Keratinocyte (primary cell): ENCODE data around the gene SLC34A1. TPM values are rescaled to one million over a fixed set of nuclear protein-coding genes. Genes with fewer than 3 reads are reported as not detected.

Experiments used
- DNase-seq: peaks from one replicate; pipeline ENCODE4 v3.0.0-alpha.2; 2011; ENCODE audit warnings: low read depth, missing footprints, low spot score
- FAIRE-seq: peaks from 2 replicates; lab custom pipeline; 2011; peaks lifted over from hg19 to GRCh38; lab: Jason Lieb, UNC
- H2AFZ ChIP-seq: 2 replicates; pipeline ENCODE4 v1.6.0; 2012; ENCODE audit warnings: low read length, control low read depth, inconsistent platforms; ENCODE audit not compliant: control insufficient read depth
- H3K27ac ChIP-seq: 2 replicates; pipeline ENCODE4 v1.5.1; 2011; ENCODE audit warnings: low read length; ENCODE audit not compliant: control insufficient read depth, insufficient read depth
- H3K27me3 ChIP-seq: 3 replicates; pipeline ENCODE4 v1.6.0; 2011; ENCODE audit warnings: low read length; ENCODE audit not compliant: control insufficient read depth, insufficient read depth; ENCODE audit errors: extremely low read depth
- H3K36me3 ChIP-seq, 2 experiments: 2 replicates in 1 of 2; 3 replicates in 1 of 2; pipeline ENCODE4 v1.5.1; 2011; ENCODE audit warnings: low read length in 2 of 2, mild to moderate bottlenecking in 1 of 2; ENCODE audit not compliant: control insufficient read depth in 2 of 2, insufficient read depth in 2 of 2; ENCODE audit errors: extremely low read depth in 1 of 2
- H3K4me1 ChIP-seq: 3 replicates; pipeline ENCODE4 v1.5.1; 2011; ENCODE audit warnings: low read length; ENCODE audit not compliant: control insufficient read depth, insufficient read depth; ENCODE audit errors: extremely low read depth
- H3K4me2 ChIP-seq: 3 replicates; pipeline ENCODE4 v1.6.0; 2011; ENCODE audit warnings: low read depth, low read length; ENCODE audit not compliant: control insufficient read depth, insufficient read depth; ENCODE audit errors: extremely low read depth
- H3K4me3 ChIP-seq, 3 experiments: fragments of 200-600 bp in 1 of 3; sonication (generic) in 1 of 3; 2 replicates in 2 of 3; 3 replicates in 1 of 3; pipeline ENCODE4 v1.5.1; 2011 to 2016; ENCODE audit warnings: low read length in 3 of 3, mild to moderate bottlenecking in 3 of 3, control low read depth in 2 of 3, inconsistent platforms in 1 of 3, low read depth in 1 of 3, mixed read lengths in 1 of 3, mixed run types in 1 of 3, moderate library complexity in 1 of 3; ENCODE audit not compliant: control insufficient read depth in 2 of 3, insufficient read depth in 2 of 3; ENCODE audit errors: extremely low read depth in 1 of 3
- H3K79me2 ChIP-seq: 2 replicates; pipeline ENCODE4 v1.6.0; 2012; ENCODE audit warnings: low read length; ENCODE audit not compliant: control insufficient read depth, insufficient read depth
- H3K9ac ChIP-seq: 3 replicates; pipeline ENCODE4 v1.6.0; 2011; ENCODE audit warnings: low read length; ENCODE audit not compliant: control insufficient read depth, insufficient read depth; ENCODE audit errors: extremely low read depth
- H3K9me1 ChIP-seq: 3 replicates; pipeline ENCODE4 v1.6.0; 2011; ENCODE audit warnings: low read length; ENCODE audit not compliant: control insufficient read depth, insufficient read depth; ENCODE audit errors: extremely low read depth
- H3K9me3 ChIP-seq: 2 replicates; pipeline ENCODE4 v1.5.1; 2012; ENCODE audit warnings: low read depth, low read length; ENCODE audit not compliant: control insufficient read depth
- H4K20me1 ChIP-seq: 3 replicates; pipeline ENCODE4 v1.6.0; 2011; ENCODE audit warnings: low read length; ENCODE audit not compliant: control insufficient read depth, insufficient read depth; ENCODE audit errors: extremely low read depth
- EZH2 ChIP-seq: IDR thresholded peaks from one replicate; pipeline ENCODE4 v1.6.1; 2012; ENCODE audit warnings: inconsistent platforms, mild to moderate bottlenecking, low read length, moderate library complexity
- dilution Hi-C: fragments of 300-500 bp; cut with MboI; formaldehyde crosslinking; loops from one replicate; pipeline ENCODE4 v1.7.0; 2020; ENCODE audit warnings: low sequenced_read_pairs; ENCODE audit not compliant: extremely low pct_ligation_motif_present
- polyA plus RNA-seq, 5 experiments: library from polyadenylated mRNA; depleted of rRNA in 3 of 5; stranded (reverse) in 3 of 5; stranded (forward) in 1 of 5; unstranded in 1 of 5; fragments of >200 nt; gene quantifications; 1 replicate in 1 of 5; 2 replicates in 3 of 5; 3 replicates in 1 of 5; pipeline versions ENCODE4 v1.2.1 to v1.2.3, GENCODE V29; 2011 to 2012; ENCODE audit warnings: missing spikeins in 2 of 5, low read depth in 1 of 5, low replicate concordance in 1 of 5
- TF ChIP-seq, protein P1 (sequence below), 3 experiments: IDR thresholded peaks in 1 of 3; conservative IDR thresholded peaks in 1 of 3; optimal IDR thresholded peaks in 1 of 3; 2 replicates in 2 of 3; 3 replicates in 1 of 3; pipeline versions ENCODE3 to v1.5.1; 2011; ENCODE audit warnings: low read length in 3 of 3, mild to moderate bottlenecking in 3 of 3, moderate library complexity in 2 of 3, control low read depth in 1 of 3, inconsistent platforms in 1 of 3; ENCODE audit not compliant: insufficient read depth in 2 of 3; ENCODE audit errors: extremely low read depth in 1 of 3

The SLC34A1 gene
- polyA plus RNA-seq, 1 donor (not counting 4 experiments of a cell fraction or from before 2014, with no cell fraction given) = 0.07 TPM

DNA sequence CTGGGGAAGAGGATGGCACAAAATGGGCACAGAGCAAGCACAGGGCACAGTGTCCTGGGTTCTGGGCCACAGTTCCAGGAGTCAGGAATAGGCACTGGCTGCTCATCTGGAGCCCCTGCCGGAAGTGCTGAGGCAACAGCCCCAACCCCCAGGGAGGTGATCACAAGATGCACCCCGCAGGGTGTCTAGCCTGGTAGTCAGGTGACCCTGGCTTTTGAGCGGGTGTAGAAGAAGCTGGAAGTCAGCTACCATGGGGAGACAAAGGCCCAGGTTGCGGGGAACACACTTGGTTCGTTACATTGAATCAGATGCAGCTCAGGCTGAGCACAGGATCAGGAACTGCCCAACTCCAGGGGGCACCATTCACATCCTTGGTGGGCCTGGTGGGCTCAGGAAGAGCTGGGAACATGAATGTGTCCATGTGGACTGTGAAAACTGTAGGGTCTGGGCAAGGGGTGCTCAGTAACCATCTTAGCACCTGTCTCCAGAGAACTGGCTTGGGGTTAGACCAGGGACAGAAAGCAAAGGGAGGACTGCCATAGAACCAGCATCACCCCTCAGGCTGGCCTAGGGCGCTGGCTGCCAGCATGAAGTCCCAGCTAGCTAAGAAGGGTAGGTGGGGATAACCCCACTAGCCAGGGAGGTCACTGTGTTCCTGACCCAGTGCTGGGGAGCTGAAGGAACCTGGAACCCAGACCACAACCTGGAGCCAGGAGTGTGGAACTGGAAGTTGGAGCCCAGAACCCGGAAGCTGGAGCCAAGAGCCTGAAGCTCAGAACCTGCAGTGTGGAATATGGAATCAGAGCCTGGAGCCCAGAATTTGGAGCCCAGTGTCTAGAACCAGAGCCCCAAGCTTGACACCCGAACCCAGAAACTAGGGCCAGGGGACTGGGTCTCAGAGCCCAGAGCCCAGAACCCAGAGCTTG, 6.1 kb upstream of the SLC34A1 start:
- no peaks in the 10 kb centered on the region for H4K20me1 ChIP-seq
- no peak overlapping the region for H2AFZ ChIP-seq
- H3K9ac ChIP-seq = no peak overlapping the region
- H3K79me2 ChIP-seq = no peaks in the 10 kb centered on the region
- peaks cover 21% of the 10 kb centered on the region for H3K4me1 ChIP-seq
- no peak overlapping the region for H3K27ac ChIP-seq
- DNase-seq (no peak), FAIRE-seq (no peak)
- H3K4me2 ChIP-seq = no peak overlapping the region
- H3K4me3 ChIP-seq = no peak overlapping the region
- TF ChIP-seq, protein P1, sequence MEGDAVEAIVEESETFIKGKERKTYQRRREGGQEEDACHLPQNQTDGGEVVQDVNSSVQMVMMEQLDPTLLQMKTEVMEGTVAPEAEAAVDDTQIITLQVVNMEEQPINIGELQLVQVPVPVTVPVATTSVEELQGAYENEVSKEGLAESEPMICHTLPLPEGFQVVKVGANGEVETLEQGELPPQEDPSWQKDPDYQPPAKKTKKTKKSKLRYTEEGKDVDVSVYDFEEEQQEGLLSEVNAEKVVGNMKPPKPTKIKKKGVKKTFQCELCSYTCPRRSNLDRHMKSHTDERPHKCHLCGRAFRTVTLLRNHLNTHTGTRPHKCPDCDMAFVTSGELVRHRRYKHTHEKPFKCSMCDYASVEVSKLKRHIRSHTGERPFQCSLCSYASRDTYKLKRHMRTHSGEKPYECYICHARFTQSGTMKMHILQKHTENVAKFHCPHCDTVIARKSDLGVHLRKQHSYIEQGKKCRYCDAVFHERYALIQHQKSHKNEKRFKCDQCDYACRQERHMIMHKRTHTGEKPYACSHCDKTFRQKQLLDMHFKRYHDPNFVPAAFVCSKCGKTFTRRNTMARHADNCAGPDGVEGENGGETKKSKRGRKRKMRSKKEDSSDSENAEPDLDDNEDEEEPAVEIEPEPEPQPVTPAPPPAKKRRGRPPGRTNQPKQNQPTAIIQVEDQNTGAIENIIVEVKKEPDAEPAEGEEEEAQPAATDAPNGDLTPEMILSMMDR (optimal IDR thresholded peaks at IDR 0.05 in 1 of 3, IDR thresholded peaks at IDR 0.05 in 1 of 3, conservative IDR thresholded peaks at IDR 0.05 in 1 of 3; ENCODE audit: extremely low read depth in 1 of 3, insufficient read depth in 2 of 3, low read length in 3 of 3) = no peak
- TF ChIP-seq EZH2 = no peak
- H3K9me1 ChIP-seq = peaks cover 2% of the 10 kb centered on the region
- H3K36me3 ChIP-seq = no peaks in the 10 kb centered on the region
- peaks cover under 1% of the 10 kb centered on the region for H3K27me3 ChIP-seq
- dilution Hi-C loops = no loop called here
- no peaks in the 10 kb centered on the region for H3K9me3 ChIP-seq

DNA sequence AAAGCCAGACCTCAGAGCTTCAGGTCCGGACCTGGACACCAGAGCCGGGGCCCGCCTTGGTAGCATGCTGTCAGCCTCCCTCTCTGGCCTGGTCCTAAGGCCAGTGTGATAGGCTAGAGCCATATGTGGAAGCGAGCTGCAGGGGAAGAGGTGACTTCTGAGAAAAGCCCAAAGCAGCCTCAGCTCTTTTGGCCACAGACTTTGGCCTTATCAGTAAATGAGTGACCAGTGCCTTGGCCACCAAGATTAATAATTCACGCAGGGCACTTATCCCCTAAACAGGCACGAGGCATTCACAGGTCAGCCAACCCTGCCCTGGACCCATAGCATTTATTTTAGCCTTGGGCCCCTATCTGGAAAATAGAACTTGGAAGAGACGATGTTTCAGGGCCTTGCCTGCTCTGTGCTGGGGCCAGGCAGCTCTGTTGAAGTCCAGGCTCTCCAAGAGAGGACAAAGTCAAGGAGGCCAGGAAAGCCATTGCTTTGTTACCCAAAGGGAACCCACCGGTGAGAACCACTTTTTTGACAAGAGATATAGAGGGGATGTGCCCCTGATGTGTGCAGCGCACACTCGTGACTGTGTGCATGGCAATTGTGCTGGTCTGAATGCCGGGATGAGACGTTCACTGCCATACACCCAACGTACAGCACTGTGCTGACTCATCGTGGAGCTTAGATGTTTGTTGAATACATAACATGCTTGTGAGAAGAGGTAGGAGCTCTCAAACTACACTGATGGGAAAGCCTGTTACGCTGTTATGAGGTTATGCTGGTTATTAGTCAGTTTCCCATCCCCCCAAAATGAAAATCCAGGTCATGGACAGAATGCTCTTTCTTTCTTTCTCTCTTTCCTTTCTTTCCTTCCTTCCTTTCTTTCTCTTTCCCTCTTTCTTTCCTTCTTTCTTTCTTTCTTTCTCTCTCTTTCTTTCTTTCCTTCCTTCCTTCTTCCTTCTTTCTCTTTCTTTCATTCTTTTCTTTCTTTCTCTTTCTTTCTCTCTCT, 5.0 kb upstream of the SLC34A1 start:
- peak; percentile 91 for FAIRE-seq
- TF ChIP-seq, protein P1 (optimal IDR thresholded peaks at IDR 0.05 in 1 of 3, IDR thresholded peaks at IDR 0.05 in 1 of 3, conservative IDR thresholded peaks at IDR 0.05 in 1 of 3; ENCODE audit: extremely low read depth in 1 of 3, insufficient read depth in 2 of 3, low read length in 3 of 3) = no peak
- H3K9me1 ChIP-seq = peaks cover 2% of the 10 kb centered on the region
- H3K79me2 ChIP-seq = no peaks in the 10 kb centered on the region
- H3K9me3 ChIP-seq = no peaks in the 10 kb centered on the region
- H4K20me1 ChIP-seq = no peaks in the 10 kb centered on the region
- peaks cover 13% of the 10 kb centered on the region for H3K4me1 ChIP-seq
- no peak overlapping the region for H3K9ac ChIP-seq
- H3K36me3 ChIP-seq = no peaks in the 10 kb centered on the region
- H3K4me2 ChIP-seq = peak overlapping the region; percentile 27
- peaks cover 5% of the 10 kb centered on the region for H3K27me3 ChIP-seq
- dilution Hi-C loops = no loop called here
- DNase-seq = no peak
- no peak overlapping the region for H3K4me3 ChIP-seq
- peak overlapping the region; percentile 20 for H3K27ac ChIP-seq
- H2AFZ ChIP-seq = peak overlapping the region; percentile 58
